ENCODE measurements around the gene PCP2.

DNA sequence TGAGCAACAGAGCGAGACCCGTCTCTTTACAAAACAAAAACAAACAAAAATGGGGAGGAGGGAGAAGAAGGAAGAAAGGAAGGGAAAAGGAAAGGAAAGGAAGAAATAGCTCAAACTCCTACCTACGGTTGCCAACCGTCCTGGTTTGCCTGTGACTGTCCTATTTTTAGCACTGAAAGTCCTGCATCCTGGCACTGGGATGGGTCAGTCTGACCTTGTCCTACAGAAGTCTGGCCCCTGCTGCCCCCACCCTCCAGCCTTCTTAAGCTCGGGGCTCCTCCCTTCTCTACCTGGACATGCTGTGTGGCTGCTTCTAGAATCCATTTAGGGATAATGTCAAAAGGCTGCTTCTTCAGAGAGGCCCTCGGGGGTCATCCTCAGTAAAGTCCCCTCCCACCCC lies 2.2 kb upstream of the PCP2 start:
- TF ChIP-seq CTCF (IDR thresholded peaks at IDR 0.05) (no peak), POLR2AphosphoS5 (IDR thresholded peaks at IDR 0.05; ENCODE audit: low read depth, low read length) (no peak), SIN3A (IDR thresholded peaks at IDR 0.05; ENCODE audit: borderline replicate concordance, insufficient read depth, low read depth, low read length) (no peak), REST (IDR thresholded peaks at IDR 0.05; ENCODE audit: insufficient read depth in 1 of 2, low read depth in 2 of 2, low read length in 1 of 2) (no peak)
